SK-MEL-5 (cell line): Measurements from ENCODE around the gene DNASE1L3. TPM values are rescaled to one million over a fixed set of nuclear protein-coding genes. Genes with fewer than 3 reads are reported as not detected.

Experiments used
- DNase-seq: peaks from one replicate; pipeline ENCODE4 v3.0.0-alpha.2; 2016; ENCODE audit warnings: low read depth, low spot score
- in situ Hi-C: cut with HindIII; loops from 2 replicates; pipeline ENCODE4 v1.10.0; 2016; ENCODE audit warnings: low sequenced_read_pairs, high pct_unique_total_duplicates, low pct_unique_long_range_greater_than_20kb
- total RNA-seq: library from RNA; depleted of rRNA; stranded (reverse); fragments of >200 nt; shearing (Covaris generic); gene quantifications from 2 replicates; pipeline ENCODE4 v1.2.3, GENCODE V29; 2014

DNASE1L3 gene
- total RNA-seq, 1 experiment from 2014 or later, result 1.3 TPM

- no peak for DNase-seq
- in situ Hi-C loops, result no loop called here
Measured at GRCh38 chr3:58175187-58175436, 35.7 kb downstream of the DNASE1L3 start.

- peak; percentile 69 for DNase-seq
- in situ Hi-C loops, result loop anchor here (25.0 kb wide), 1 partner anchor 137 kb away; no protein-coding TSS in a partner anchor
Measured at GRCh38 chr3:58173669-58174398, 36.9 kb downstream of the DNASE1L3 start.

DNA sequence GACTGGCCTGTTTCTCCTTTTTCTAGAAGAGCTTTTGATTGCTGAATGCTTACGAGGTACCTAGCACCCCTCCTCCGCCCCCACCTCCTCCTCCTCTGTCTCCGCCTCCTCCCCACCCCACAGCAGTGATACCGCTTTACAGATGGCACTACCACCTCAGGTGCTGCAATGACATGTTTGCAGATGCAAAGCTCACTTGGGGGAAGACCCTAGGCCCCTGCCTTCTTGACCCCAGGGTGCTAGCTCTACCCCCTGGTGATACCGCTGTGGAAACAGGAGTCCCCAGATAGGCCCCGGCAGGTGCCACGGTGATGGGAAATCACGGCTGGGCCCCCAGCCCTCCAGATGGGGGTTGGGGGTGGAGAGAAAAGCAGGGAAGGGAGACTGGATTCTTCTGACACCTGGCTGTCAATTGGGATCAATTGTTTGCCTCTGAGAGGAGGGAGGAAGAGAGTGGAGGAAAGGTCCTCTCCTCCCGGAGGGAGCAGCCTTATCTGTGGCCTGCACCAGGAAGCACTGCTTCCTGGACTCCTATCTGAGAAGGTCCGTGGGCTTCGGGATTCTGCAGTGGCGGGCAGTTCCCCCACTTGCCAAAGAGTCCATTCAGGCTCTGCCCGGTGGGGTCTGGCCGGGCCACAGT, 37.6 kb downstream of the DNASE1L3 start:
- in situ Hi-C loops, result loop anchor here (25.0 kb wide), 1 partner anchor 136 kb away; no protein-coding TSS in a partner anchor
- DNase-seq, result no peak

DNA sequence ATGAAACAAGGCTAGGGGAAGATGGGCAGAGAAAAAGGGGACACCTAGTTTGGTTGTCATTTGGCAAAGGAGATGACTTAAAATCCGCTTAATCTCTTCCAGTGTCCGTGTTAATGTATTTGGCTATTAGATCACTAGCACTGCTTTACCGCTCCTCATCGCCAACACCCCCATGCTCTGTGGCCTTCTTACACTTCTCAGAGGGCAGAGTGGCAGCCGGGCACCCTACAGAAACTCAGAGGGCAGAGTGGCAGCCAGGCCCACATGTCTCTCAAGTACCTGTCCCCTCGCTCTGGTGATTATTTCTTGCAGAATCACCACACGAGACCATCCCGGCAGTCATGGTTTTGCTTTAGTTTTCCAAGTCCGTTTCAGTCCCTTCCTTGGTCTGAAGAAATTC, 39.6 kb downstream of the DNASE1L3 start:
- in situ Hi-C loops, result loop anchor here (25.0 kb wide), 1 partner anchor 134 kb away; no protein-coding TSS in a partner anchor
- DNase-seq, result no peak

DNA sequence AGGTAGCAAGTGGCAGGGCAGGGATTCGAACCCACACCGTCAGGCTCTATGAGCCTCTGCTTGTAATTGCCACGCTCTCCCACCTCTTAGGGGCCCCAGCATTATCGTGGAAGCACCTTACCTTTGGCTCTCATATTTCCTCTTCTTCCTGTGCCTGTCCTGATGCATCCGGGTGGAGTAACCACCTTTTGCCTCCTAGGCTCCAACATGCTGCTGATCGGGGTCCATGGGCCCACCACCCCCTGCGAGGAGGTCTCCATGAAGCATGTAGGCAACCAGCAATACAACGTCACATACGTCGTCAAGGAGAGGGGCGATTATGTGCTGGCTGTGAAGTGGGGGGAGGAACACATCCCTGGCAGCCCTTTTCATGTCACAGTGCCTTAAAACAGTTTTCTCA, 40.4 kb downstream of the DNASE1L3 start:
- DNase-seq, result no peak
- in situ Hi-C loops, result loop anchor here (25.0 kb wide), 1 partner anchor 133 kb away; no protein-coding TSS in a partner anchor

- in situ Hi-C loops, result loop anchor here (25.0 kb wide), 1 partner anchor 132 kb away; no protein-coding TSS in a partner anchor
- DNase-seq, result no peak
Measured at GRCh38 chr3:58169371-58169770, 41.4 kb downstream of the DNASE1L3 start.

- DNase-seq, result no peak
- in situ Hi-C loops, result loop anchor here (25.0 kb wide), 1 partner anchor 131 kb away; no protein-coding TSS in a partner anchor
Measured at GRCh38 chr3:58168498-58168897, 42.3 kb downstream of the DNASE1L3 start.

DNA sequence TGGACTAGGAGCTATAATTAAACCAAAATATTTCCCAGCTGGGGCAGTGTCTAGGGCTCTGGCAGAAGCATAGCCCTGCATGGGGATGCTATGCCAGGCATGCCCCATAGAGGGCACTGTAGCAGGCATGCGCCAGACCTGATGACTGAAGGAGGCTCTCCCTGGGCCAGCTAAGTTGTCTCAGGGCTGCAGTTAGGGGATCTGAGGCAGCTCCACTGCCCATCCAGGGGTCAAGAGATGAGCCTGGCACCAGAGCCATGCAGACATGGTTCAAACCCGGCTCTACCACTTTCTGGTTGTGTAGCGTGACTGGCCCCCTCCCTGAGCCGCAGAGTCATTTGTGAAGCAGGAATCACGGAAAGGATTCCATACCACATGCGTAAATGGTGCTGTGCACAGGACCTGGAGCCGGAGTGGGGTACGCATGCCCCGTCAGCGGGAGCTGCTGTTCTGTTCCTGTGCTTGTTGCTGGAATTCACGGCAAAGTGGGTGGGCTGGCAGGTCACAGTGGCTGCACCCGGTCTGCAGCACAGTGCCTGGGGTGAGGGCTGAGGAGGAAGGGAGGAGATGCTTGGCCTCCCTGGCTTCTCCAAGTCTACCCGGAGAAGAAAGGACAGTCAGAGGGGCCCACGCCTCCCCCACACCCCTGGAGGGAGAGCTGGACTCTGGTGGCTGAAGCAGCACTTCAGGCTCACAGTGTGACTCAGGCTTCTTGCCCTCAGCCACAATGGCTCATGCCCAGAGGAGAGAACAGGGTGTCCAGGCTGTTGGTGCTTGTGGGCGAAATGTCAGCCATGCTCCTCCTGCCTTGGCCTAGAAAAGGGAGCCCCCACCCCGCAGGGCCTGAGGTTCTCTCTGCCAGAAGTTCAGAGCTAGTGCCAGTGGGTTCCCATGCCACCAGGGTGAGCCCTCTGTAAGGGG, 43.1 kb downstream of the DNASE1L3 start:
- peak; percentile 76 for DNase-seq
- in situ Hi-C loops, result loop anchor here (25.0 kb wide), 1 partner anchor 130 kb away; no protein-coding TSS in a partner anchor

GRCh38 chr3:58164906-58165821, 45.6 kb downstream of the DNASE1L3 start:
- in situ Hi-C loops, result loop anchor here (25.0 kb wide), 1 partner anchor 128 kb away; no protein-coding TSS in a partner anchor
- no peak for DNase-seq

GRCh38 chr3:58164199-58164879, 46.4 kb downstream of the DNASE1L3 start:
- DNase-seq, result no peak
- in situ Hi-C loops, result loop anchor here (25.0 kb wide), 1 partner anchor 127 kb away; no protein-coding TSS in a partner anchor

GRCh38 chr3:58163234-58163633, 47.5 kb downstream of the DNASE1L3 start:
- DNase-seq, result no peak
- in situ Hi-C loops, result loop anchor here (25.0 kb wide), 1 partner anchor 126 kb away; no protein-coding TSS in a partner anchor

- in situ Hi-C loops, result loop anchor here (25.0 kb wide), 1 partner anchor 124 kb away; no protein-coding TSS in a partner anchor
- DNase-seq, result peak; percentile 13
Measured at GRCh38 chr3:58161435-58162398, 49.1 kb downstream of the DNASE1L3 start.

DNA sequence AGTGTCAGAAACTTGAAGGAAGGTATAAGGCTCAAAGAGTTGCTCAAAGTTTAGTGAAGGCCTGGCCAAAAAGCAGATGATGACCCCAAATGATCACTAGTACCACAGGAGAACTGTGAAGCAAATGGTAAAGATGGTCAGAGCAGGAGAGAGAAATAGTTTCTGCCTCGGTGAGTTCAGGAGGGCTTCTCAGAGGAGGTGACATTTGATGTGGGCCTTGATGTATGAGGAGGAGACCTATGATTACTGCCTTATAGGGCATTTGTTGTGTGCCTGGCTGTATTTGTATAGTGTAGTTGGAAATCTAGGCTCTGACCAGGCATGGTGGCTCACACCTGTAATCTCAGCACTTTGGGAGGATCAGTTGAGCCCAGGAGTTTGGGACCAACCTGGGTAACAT, 50.4 kb downstream of the DNASE1L3 start:
- in situ Hi-C loops, result loop anchor here (25.0 kb wide), 1 partner anchor 123 kb away; no protein-coding TSS in a partner anchor
- no peak for DNase-seq

GRCh38 chr3:58158442-58159153, 52.2 kb downstream of the DNASE1L3 start:
- no peak for DNase-seq
- in situ Hi-C loops, result loop anchor here (25.0 kb wide), 1 partner anchor 121 kb away; no protein-coding TSS in a partner anchor
